SKM-1 (cell line): ENCODE data around the gene GSX1.
"Not testable (repeated sequence)": the region's sequence is repeated elsewhere in the genome, so short reads cannot be mapped to it uniquely, and the experiment has no call there.

ENCODE experiments used
- DNase-seq: peaks from one replicate; lab custom pipeline; 2025; ENCODE audit not compliant: unreplicated experiment; lab: John Stamatoyannopoulos, UW

GSX1 gene

DNA sequence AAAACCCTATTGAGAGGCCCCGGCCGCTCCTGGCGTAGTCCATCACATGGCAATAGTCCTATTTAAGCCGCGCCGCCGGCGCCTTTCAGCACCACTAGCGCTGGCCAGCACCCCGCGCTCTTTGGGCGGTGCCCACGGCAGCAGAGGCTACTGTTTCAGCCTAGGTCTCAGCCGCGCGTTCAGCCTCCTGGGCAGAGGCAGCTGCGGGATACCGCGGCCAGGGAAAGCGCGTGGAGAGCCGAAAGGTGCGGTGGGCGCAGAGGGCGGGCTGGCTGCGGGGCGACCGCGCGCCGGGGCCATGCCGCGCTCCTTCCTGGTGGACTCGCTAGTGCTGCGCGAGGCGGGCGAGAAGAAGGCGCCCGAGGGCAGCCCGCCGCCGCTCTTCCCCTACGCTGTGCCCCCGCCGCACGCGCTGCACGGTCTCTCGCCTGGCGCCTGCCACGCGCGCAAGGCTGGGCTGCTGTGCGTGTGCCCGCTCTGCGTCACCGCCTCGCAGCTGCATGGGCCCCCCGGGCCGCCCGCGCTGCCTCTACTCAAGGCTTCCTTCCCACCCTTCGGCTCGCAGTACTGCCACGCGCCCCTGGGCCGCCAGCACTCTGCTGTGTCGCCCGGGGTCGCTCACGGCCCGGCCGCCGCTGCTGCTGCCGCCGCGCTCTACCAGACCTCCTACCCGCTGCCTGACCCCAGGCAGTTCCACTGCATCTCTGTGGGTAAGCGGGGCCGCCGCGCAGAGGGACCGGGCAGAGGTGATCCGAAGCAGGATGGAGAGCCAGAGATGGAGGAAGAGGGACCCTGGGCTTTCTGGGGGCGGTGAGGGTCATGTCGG lies at the start of gene GSX1:
Gene GSX1 (plus strand): TSS at position 91 of the 826 bp plus-strand sequence. CDS start 208 bp downstream, at position 299.
- no peak for DNase-seq

DNA sequence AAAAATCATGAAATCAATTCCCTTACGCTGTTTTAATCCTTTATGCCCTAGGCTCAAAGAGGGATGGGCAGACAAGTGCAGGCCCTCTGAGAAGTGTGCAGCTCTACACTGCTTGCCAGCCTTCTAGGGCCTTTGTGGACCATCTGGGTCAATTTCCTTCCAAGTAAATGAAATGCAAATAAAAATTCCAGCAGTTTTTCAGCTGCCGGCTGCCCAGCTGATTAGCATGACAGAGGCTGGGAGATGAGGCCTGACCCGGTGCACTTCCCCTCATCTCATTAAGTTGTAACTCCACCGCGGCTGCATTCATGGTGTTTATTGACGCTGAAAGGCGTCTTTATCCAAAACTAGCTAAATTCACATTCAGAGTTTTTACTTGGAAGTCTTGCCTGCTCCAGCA lies 47.5 kb upstream of the GSX1 start:
- no peak for DNase-seq

DNA sequence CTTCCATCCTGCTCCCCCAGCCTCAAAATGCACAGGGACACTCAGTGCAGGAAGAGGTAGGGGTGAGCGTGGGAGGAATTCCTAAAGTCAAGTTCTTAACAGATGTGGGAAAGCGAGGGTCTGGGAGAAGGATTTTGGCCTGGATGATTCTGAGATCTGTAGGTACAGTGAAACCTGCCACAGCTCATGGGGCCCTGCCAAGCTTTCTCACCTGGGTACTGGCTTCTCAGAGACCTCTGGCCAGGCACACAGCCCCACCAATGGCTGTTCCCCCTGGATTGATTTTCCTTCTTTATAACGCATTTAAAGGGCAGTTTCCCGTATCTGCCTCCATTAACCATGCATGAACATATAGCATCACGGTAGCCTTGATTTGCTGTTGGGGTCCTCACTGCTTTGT lies 47.0 kb upstream of the GSX1 start:
- DNase-seq = no peak

DNA sequence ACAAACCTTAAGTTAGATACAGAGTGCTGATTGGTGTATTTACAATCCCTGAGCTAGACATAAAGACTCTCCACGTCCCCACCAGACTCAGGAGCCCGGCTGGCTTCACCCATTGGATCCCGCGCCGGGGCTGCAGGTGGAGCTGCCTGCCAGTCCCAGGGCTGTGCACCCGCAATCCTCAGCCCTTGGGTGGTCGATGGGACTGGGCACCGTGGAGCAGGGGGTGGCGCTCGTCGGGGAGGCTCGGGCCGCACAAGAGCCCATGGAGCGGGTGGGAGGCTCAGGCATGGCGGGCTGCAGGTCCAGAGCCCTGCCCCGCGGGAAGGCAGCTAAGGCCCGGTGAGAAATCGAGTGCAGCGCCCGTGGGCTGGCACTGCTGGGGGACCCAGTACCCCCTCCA lies 44.1 kb upstream of the GSX1 start:
- not testable (repeated sequence) for DNase-seq

DNA sequence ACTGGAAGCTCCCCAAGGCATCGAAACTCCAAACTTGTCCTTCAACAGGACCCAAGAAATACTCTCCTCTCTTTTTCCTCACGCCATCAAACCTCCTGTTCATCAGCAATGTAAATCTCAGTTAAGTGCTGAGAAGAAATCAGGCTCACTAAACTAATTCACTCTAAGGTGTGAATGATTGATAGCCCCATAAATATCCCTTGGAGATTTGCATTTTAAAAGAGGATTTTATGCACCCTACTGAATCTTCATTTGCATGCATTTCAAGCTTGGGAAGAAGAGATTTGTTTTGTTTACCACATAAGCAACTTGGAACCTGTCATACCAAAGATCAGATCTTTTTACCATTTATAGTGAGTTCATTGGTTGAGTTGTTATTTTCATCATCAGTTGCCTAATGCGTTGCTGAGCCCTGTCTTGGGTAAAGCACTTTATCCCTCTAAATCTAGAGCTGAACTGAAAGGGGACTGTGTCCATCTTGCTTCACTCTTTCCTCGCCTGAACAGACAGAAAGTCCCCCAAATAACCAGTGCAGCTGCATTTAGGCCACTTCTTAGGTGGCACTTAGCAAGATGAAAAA lies 40.2 kb upstream of the GSX1 start:
- DNase-seq = no peak

DNA sequence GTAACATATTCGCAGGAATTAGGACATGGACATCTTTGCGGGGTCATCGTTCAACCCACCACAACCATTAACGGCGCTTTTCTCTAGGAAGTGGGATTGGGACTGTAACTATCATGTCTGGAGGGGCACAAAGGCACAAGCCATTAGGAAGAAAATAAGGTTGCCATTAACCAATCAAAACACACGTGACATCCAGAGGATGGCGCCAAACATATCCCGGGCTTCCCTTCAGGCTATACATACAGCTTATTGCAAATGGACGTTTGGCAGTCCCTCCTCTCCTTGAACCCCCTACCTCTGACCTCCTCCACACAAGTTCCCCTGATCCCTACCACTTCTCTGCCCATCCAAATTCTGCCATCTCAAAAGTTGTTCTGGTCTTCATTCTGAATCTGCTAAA lies 26.6 kb upstream of the GSX1 start:
- DNase-seq = no peak

DNA sequence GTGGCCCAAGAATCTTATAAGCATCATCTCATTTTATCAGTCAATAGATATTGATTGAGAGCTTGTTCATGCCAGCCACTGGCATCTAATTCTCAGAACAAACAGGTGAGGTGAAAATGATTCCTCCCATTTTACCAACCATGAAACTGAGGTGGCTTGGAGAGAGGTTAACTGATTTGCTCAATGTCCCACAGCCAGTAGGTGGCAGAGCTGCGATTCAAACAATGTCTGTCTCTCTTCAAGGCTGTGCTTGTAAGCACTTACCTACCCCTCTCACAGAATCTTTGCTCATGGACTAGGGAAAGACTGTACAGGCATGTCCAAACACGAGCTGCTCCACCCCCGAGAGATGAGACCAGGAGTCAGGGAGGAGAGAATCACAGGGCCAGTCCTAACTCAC lies 21.5 kb upstream of the GSX1 start:
- peak; percentile 2 for DNase-seq

DNA sequence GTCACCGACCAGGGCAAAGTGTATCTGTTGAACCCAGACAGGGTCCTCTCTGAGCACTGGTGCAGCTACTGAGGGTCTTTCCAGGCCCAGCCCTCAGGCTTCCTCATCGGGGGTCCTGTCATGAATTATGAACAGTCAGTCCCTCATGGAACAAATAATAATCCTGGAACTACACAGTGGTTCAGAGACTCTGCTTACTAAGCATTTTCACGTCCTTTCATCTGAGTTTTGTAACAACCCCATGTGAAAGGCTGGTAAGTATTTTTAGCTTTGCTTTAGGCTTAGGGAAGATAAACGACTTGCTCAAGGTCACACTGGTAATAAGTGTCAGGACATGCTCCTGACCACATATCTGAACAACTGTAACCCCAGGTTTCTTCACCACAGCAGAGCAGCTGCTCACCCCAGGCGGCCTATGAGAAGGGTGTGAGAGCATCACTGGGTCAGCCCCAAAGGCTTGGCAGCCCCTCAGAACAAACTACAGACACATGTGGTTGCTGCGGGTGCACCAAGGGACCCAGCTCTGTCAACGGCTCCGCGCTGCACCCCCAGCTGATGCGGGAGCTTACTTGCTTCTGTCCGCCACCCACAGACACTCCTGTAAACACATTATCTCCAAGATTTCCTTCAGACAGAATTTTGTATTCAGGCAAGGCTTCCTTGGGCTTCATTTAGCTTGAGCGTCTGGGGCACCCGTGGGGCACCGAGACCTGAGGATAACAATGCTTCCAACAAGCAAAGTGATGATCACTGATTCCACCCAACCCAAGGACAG lies 19.4 kb upstream of the GSX1 start:
- DNase-seq = no peak

DNA sequence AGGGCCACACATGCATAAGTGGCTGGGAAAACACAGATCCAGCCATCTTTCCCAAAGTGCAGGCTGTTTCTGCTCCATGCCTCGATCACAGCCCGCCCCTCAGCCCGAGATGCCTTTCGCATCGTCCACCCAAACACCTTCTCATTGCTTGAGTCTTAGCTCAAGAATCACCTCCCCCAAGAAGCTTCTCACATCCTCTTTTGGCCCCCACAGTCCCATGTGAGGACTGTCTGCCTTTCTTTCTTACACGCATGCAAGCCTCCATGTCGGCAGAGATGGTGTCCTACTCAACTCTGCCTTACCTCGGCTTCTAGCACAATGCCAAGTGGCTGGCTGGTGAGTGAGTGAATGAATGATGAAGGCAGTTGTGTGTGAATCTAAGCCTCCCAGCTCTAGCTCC lies 18.1 kb upstream of the GSX1 start:
- no peak for DNase-seq

DNA sequence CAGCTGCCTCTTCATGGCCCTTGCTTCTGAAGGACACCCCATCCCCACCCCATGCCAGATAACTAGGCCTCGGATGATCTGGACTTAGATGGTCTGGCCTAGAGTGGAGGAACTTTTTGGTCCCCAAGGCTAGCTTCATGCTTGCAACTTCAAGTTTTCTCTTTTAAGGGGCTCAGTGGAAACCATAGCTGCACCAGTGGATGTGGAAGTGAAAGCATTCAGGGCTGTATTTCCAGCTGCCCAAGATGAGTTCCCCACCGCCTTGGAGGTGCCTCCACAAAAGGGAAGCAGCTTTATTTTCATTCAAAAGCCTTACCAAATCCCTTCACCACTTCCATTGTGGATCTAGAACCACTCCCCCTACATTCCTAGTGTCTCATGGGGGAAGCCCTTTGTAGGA lies 17.6 kb upstream of the GSX1 start:
- no peak for DNase-seq

DNA sequence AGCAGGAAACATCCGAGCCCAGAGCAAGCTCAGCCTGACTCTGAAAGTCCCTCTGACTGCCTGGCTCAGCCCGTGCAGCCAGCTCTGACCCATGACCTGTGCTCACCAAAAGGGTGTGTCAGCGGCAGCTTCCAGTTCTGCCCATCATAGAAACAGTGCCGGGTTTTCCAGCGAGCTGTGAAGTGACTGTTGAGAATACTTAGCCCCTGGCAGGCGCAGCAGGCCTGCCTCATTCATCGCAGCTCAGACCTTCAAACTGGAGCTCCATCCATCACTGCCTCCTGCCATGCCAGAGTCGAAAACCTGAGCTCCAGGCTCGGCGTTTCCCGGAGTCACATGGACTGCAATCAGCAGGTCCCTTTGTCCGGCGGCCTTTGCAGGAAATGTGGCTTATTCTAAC lies 16.3 kb upstream of the GSX1 start:
- DNase-seq = no peak

DNA sequence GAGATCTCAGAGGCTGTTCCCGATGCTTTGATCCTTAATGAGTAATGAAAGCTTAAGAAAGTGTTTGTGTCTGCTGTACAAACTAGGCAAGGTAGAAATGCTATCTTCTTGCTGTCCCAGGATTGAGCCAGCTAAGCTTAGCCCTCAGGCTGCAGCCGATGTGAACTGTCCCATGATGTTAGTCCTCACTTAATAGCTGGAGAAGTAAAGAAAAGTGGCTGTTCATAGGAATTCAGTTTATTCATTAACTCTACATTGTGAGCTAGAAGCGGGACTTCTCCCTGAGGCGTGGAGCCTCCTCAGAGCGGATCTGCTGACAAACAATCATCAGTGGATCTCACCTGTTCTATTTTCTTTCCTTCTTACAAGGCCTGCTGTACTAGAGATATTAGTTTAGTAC lies 10.1 kb upstream of the GSX1 start:
- no peak for DNase-seq

DNA sequence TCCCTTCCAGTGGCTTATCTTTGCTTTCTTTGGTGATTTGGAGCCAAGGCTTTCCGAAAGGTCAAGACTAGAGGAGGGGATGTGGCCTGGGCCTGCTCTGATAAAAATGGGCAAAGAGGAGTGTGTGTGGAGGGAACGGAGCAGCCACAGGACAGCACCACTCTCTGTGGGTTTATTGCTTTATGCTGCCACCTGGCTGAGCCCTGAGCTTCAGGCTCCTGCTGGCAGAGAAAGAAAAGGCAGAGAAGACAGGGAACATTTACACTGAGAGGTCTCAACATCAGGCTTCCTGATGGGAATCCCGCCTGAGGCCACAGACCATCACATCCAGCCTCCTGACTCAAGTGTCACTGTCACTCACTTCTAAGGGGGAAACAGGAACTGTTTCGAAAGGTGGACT lies 9.2 kb upstream of the GSX1 start:
- DNase-seq = no peak

DNA sequence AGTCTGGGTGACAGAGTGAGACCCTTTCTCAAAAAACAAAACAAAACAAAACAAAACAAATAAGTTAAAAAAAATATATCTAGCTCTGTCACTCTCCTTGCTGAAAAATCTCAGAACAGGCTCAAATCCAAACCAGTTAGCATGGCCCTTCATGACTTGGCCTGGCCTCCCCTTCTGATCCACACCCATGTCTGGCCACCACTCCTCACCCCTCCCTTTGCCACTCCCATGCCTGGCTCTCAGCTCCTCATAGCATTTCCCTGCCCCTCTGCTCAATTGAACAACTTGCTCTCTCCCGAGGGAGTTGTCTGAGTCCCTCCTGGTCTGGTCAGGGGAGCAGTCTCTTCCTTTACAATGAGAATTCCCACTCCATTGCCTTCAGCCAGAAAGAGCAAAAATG lies 4.0 kb upstream of the GSX1 start:
- DNase-seq = no peak

DNA sequence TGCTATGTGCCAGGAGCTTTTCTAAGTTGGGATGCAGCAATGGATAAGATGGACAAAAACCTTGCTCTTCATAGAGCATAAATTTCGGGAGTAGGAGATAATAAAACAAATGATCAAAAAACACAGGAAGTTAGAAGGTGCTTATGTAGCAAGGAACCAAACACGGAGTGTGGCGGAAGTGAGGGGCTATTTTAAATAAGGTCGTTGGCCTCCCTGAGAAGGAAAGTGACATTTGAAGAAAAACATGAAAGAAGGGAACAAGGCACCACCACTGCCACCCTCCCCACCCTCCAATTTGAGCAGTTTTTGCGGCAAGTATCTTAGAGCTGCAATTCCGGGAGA lies 3.2 kb upstream of the GSX1 start:
- no peak for DNase-seq

DNA sequence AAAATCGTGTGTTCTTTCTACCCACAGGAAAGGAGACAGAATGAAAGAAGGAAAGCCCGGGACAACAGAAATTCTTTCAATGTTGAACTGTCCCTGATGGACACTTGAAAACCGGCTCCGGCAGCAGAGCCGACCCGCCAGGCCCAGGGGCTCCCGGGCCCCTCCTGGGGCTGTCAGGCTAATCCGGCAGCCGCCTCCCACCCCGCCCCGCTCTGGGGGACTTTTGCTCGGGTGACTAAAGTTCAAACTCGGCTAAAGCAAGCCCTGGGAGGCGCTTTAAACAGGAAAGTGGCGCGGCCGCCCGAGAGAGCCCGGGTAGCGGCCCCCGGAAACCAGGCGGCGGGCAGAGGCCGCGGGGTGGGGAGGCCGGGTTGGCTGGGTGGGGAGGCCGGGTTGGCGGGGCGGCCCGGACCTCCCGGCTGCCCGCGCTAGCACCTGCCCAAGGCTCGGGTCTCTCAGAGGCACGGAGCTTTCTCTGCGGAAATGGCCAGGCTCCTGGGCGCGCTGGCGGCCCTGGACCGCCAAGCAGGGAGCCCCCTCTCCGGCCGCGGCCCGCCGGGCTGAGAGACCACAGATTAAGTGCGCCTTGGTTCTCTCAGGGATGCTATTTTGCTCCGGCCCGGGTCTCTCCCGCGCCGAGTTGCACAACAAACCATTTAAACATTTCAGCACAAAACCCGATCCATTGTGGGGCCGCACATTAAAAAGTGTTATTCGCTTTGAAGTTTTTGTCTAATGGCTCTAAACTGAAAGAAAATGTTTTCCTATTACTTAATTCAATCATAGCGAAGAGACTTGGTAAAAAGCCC lies 2.6 kb upstream of the GSX1 start:
- DNase-seq = no peak

DNA sequence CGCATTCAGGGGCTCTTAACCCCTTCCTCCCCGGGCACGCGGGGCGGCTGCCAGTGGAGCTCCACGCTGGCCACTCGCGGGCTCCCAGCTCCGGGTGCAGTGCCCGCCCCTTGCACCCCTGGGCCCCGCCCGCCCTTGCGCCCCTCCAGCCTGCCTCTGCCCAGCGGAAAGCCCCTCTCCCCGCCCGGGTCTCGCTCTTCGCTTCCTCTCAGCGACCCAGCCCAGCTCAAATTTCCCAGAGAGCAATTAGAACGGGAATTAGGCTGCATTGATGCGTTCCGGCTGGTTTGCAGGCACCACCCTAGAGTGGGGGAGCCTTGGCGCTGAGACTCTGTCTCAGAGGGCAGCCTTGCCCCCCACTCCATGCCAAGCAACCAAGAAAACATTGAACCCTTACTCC lies 1.8 kb upstream of the GSX1 start:
- DNase-seq = no peak

DNA sequence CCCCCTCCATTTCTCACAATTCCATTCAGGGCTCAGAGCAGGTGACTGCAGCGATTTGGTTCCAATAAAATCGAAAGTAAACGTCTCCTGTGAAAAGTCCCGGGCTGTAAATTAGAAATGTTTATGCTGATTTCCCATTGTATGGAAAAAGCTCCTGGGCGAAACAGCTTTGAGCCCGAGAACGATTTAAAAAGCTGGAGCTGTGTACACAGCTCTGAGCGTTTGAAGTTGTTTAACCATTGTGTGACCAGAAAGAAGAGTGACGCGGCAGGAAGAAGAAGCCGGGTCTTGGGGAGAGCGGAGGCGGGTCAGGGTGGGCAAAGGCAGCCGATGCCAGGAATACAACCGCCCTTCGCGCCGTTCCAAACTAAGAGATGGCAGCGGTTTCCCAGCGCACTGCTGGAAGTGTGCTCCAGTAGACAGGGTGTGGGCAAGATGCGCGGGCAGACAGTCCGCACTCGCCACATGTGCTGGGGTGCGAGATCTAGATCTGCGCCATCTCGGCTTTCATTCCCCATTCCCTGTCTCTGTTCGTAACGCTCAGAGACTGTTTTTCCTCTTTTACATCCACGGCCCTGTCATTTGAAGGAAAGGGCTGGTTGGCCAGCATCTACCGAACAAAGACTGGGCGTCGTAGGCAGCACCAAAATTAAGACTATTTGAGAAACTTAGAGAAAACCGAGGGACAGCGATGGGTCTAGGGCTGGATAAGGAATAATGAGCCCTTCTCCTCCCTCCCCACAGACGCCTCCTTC lies 960 bp upstream of the GSX1 start:
- no peak for DNase-seq

DNA sequence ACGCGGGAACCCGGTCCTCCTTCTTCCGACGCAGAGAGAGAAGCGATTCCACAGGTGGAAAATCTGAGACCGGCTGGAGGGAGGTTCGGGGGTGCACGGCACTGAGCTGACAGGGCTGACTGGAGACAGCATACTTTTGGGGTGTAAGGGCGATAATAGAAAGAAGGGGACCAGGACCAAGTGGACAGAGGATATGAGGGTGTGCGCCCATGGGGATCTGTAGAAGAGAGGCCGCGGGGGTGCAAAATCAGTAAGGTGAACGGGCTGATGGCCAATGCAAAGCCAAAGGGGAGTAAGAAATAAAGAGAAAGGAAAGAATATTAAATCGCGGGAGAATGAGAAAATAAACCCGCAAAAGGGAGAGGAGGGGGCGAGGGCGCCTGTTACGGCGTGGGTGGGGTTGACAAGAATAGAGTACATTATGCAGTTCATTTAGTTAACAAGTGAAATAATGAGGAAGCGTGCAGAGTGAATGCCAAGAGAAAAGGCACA lies 336 bp upstream of the GSX1 start:
- no peak for DNase-seq

DNA sequence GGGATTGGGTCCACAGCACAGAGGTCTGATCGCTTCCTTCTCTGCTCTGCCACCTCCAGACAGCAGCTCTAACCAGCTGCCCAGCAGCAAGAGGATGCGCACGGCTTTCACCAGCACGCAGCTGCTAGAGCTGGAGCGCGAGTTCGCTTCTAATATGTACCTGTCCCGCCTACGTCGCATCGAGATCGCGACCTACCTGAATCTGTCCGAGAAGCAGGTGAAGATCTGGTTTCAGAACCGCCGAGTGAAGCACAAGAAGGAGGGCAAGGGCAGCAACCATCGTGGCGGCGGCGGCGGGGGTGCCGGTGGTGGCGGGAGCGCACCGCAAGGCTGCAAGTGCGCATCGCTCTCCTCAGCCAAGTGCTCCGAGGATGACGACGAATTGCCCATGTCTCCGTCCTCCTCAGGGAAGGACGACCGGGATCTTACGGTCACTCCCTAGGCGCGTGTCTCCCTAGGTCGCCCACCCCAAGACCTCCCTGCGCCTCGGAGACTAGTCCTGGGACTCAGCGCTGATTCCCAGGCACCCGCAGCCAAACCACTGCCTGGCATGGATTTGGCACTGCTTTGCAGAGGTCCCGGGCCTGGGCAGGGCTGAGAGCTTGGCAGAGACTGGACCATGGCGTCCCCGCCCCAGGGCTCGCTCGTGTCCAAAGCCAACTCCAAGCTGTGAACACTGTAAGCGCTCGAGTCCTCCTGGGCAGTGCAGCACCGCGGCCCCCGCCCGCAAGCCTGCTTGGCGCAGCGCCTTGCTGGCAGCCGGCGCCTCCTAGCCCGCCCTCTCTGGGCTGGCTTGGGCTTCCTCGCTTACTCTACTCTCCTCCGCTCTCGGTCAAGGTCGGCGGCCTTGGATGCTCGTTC lies 1.5 kb downstream of the GSX1 start:
- DNase-seq = no peak
